GM12878 (cell line): ENCODE measurements around the gene DTD1. TPM values are rescaled to one million over a fixed set of nuclear protein-coding genes. Genes with fewer than 3 reads are reported as not detected.

ENCODE experiments used
- ATAC-seq: fragments of 200-7000 bp; cut with Tn5 transposase; 3 replicates; pipeline ENCODE4 v1.9.1; 2020; ENCODE audit warnings: mild to moderate bottlenecking, moderate library complexity
- BruUV-seq: library from RNA; stranded (reverse); fragments of 400-500 nt; replicated peaks from 2 replicates; lab custom pipeline; 2021; lab: Mats Ljungman, UMichigan
- CTCF ChIA-PET: fragments of 300-600 bp; sonication (Branson Sonifier 250); formaldehyde crosslinking; extraction: SDS; loops from one replicate; lab custom pipeline; 2021; ENCODE audit warnings: inconsistent platforms; lab: Yijun Ruan, JAX
- POLR2A ChIA-PET: fragments of 350-600 bp; formaldehyde crosslinking; extraction: SDS; loops from one replicate; lab custom pipeline; 2021; ENCODE audit warnings: inconsistent platforms; lab: Charles Lee
- RAD21 ChIA-PET: fragments of 300-600 bp; sonication (Branson Sonifier 250); formaldehyde crosslinking; loops from one replicate; lab custom pipeline; 2023; ENCODE audit warnings: antibody characterized with exemption; ENCODE audit not compliant: unreplicated experiment; lab: Charles Lee
- SMC1A ChIA-PET: fragments of 300-600 bp; sonication (Branson Sonifier 250); formaldehyde crosslinking; loops from one replicate; lab custom pipeline; 2023; ENCODE audit not compliant: unreplicated experiment, uncharacterized antibody; lab: Charles Lee
- DNase-seq: peaks from one replicate; pipeline ENCODE4 v3.0.0-alpha.2; 2011; ENCODE audit warnings: low read depth, low spot score
- FAIRE-seq: peaks from 3 replicates; lab custom pipeline; 2011; peaks lifted over from hg19 to GRCh38; lab: Jason Lieb, UNC
- H2AFZ ChIP-seq: 2 replicates; pipeline ENCODE4 v1.6.0; 2011; ENCODE audit warnings: low read depth, low read length, control low read depth; ENCODE audit not compliant: control insufficient read depth
- H3K27ac ChIP-seq: 2 replicates; pipeline ENCODE4 v1.5.1; 2011; ENCODE audit warnings: control low read depth; ENCODE audit not compliant: control insufficient read depth, insufficient read depth
- H3K27me3 ChIP-seq, 2 experiments: replicated peaks in 1 of 2; 2 replicates each; pipeline versions ENCODE4 v1.6.0 to v1.6.1; 2011; ENCODE audit warnings: low read length in 1 of 2; ENCODE audit not compliant: control insufficient read depth in 2 of 2, insufficient read depth in 2 of 2
- H3K36me3 ChIP-seq, 2 experiments: 2 replicates each; pipeline ENCODE4 v1.5.1; 2011; ENCODE audit warnings: low read length in 1 of 2; ENCODE audit not compliant: control insufficient read depth in 2 of 2, insufficient read depth in 2 of 2
- H3K4me1 ChIP-seq: 2 replicates; pipeline ENCODE4 v1.6.1; 2011; ENCODE audit warnings: mild to moderate bottlenecking, low read length, moderate library complexity, mixed read lengths; ENCODE audit not compliant: control insufficient read depth, insufficient read depth
- H3K4me2 ChIP-seq: 2 replicates; pipeline ENCODE4 v1.6.0; 2011; ENCODE audit warnings: control low read depth; ENCODE audit not compliant: control insufficient read depth, insufficient read depth
- H3K4me3 ChIP-seq: fragments of 200-600 bp; sonication (generic); 2 replicates; pipeline ENCODE4 v1.5.1; 2016
- H3K79me2 ChIP-seq: 2 replicates; pipeline ENCODE4 v1.6.0; 2011; ENCODE audit warnings: low read length; ENCODE audit not compliant: control insufficient read depth, insufficient read depth
- H3K9ac ChIP-seq: 2 replicates; pipeline ENCODE4 v1.8.0; 2011; ENCODE audit warnings: low read length, control low read depth, mixed read lengths; ENCODE audit not compliant: control insufficient read depth, insufficient read depth
- H3K9me3 ChIP-seq: replicated peaks from 3 replicates; pipeline ENCODE4 v1.5.1; 2011; ENCODE audit warnings: mild to moderate bottlenecking, low read length; ENCODE audit not compliant: control insufficient read depth, insufficient read depth
- H4K20me1 ChIP-seq: 2 replicates; pipeline ENCODE4 v1.6.0; 2011; ENCODE audit not compliant: control insufficient read depth, insufficient read depth
- BCLAF1 ChIP-seq: fragments of 450-650 bp; IDR thresholded peaks from 2 replicates; pipeline ENCODE4 v1.6.1; 2017; ENCODE audit warnings: antibody characterized with exemption, mild to moderate bottlenecking, moderate library complexity
- EP300 ChIP-seq, 2 experiments: fragments of 150-350 bp in 1 of 2; IDR thresholded peaks; 2 replicates each; pipeline ENCODE4 v1.6.1; 2011 to 2012; ENCODE audit warnings: low read depth in 2 of 2, low read length in 2 of 2, borderline replicate concordance in 1 of 2, improper control_type of control experiment in 1 of 2, inconsistent platforms in 1 of 2; ENCODE audit not compliant: control insufficient read depth in 1 of 2
- PAX5 ChIP-seq: IDR thresholded peaks from 2 replicates; pipeline ENCODE4 v1.6.1; 2011; ENCODE audit warnings: low read depth, low read length, borderline replicate concordance
- PAX8 ChIP-seq: fragments of 450-650 bp; IDR thresholded peaks from 2 replicates; pipeline ENCODE4 v1.6.1; 2017; ENCODE audit warnings: mild to moderate bottlenecking, moderate library complexity
- PML ChIP-seq: IDR thresholded peaks from 2 replicates; pipeline ENCODE4 v1.6.1; 2012; ENCODE audit warnings: low read length, inconsistent platforms
- YY1 ChIP-seq: IDR thresholded peaks from 2 replicates; pipeline ENCODE4 v1.6.1; 2011; ENCODE audit warnings: low read depth, mild to moderate bottlenecking, low read length
- ZBTB40 ChIP-seq: fragments of 450-650 bp; IDR thresholded peaks from 2 replicates; pipeline ENCODE4 v1.6.1; 2016; ENCODE audit warnings: mild to moderate bottlenecking, moderate library complexity, borderline replicate concordance
- ZNF274 ChIP-seq: IDR thresholded peaks from one replicate; pipeline ENCODE4 v1.8.0; 2011; ENCODE audit not compliant: insufficient read length, insufficient read depth
- WGBS: methylation state at CpG from one replicate; pipeline ENCODE4 v1.1.6; 2016; ENCODE audit warnings: low lambda C conversion rate; ENCODE audit not compliant: insufficient replicate concordance, insufficient coverage; ENCODE audit errors: missing lambda C conversion rate; 5-methylcytosine and 5-hydroxymethylcytosine counted together
- in situ Hi-C: fragments of 300-500 bp; cut with MboI; formaldehyde crosslinking; loops from 9 replicates; pipeline ENCODE4 v1.14.3; 2018; ENCODE audit warnings: mixed read lengths
- intact Hi-C: fragments of 100-400 bp; cut with micrococcal nuclease; formaldehyde crosslinking; loops from one replicate; pipeline ENCODE4 v1.14.2; 2022; ENCODE audit not compliant: unreplicated experiment
- polyA plus RNA-seq, 11 experiments: library from polyadenylated mRNA; depleted of rRNA in 4 of 11; unstranded in 6 of 11; stranded (reverse) in 5 of 11; fragments of >200 nt; fragmentation: Nextera tagmentation in 4 of 11; fragmentation: Illumina TruSeq in 1 of 11; extraction: Ambion mirVana in 4 of 11; extraction: Trizol in 1 of 11; gene quantifications; 1 replicate in 1 of 11; 2 replicates in 10 of 11; pipeline versions ENCODE4 v1.2.1 to v1.2.3, GENCODE V29; 2011 to 2016; ENCODE audit warnings: inconsistent platforms in 2 of 11, missing spikeins in 2 of 11, low read depth in 1 of 11
- total RNA-seq, 4 experiments: library from RNA; depleted of rRNA in 3 of 4; stranded (reverse); fragments of >200 nt in 3 of 4; fragmentation: Illumina TruSeq in 1 of 4; extraction: Trizol in 1 of 4; gene quantifications; 2 replicates each; pipeline versions ENCODE4 v1.2.1 to v1.2.3, GENCODE V29; 2013 to 2021
- TF ChIP-seq, protein P1 (sequence below): IDR thresholded peaks from 2 replicates; pipeline ENCODE4 v1.6.1; 2012; ENCODE audit warnings: low read depth, low read length, improper control_type of control experiment
- TF ChIP-seq, protein P2 (sequence below): fragments of 450-650 bp; IDR thresholded peaks from 2 replicates; pipeline ENCODE4 v1.6.1; 2017; ENCODE audit warnings: mild to moderate bottlenecking, low read depth, inconsistent platforms; ENCODE audit not compliant: poor library complexity, severe bottlenecking

The DTD1 gene
- total and polyA plus RNA-seq, 10 of the 15 experiments (the other 5 are each of a cell fraction or from before 2014, with no cell fraction given) = 24.3 to 99.8 (median 63.3) TPM

DNA sequence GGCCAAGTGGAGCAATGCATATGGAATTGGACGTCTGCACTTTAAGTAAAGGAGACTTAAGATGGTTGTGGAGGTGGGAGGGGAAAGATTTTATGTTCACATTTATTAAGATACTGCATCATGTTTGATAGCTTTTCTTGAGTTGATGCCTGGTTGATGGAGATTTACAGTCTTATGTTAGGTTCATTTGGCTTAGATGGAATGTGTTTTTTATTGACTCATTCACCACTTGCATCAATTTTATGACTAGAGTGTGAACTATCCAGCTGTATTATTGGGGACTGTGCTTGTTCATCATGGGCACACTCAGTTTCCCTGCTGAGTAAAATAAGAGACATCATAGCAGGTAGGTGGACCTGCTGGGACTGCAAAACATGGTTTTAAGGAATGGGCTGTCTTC lies 134.5 kb downstream of the DTD1 start:
- ChIA-PET POLR2A (no interaction called here), CTCF (no interaction called here), RAD21 (no interaction called here), SMC1A (no interaction called here)
- intact Hi-C loops = no loop called here
- H3K27ac ChIP-seq = no peak overlapping the region
- no peaks in the 10 kb centered on the region for H3K27me3 ChIP-seq
- H3K4me1 ChIP-seq = peaks cover under 1% of the 10 kb centered on the region; the same call in 1 of the 2 replicates
- FAIRE-seq = no peak
- in situ Hi-C loops = no loop called here
- BruUV-seq = no TSS peak
- WGBS = 95% methylated on average over 1 of the region's 1 CpG
- H3K36me3 ChIP-seq = no peaks in the 10 kb centered on the region
- H2AFZ ChIP-seq = no peak overlapping the region
- no peaks in the 10 kb centered on the region for H3K79me2 ChIP-seq
- no peaks in the 10 kb centered on the region for H3K9me3 ChIP-seq
- no peak overlapping the region for H3K9ac ChIP-seq
- H3K4me2 ChIP-seq = no peak overlapping the region
- no peaks in the 10 kb centered on the region for H4K20me1 ChIP-seq
- DNase-seq = no peak
- no peak for ATAC-seq
- H3K4me3 ChIP-seq = no peak overlapping the region
- no peak for TF ChIP-seq ZBTB40
- no peak for TF ChIP-seq PML
- no peak for TF ChIP-seq PAX8
- TF ChIP-seq, protein P1, sequence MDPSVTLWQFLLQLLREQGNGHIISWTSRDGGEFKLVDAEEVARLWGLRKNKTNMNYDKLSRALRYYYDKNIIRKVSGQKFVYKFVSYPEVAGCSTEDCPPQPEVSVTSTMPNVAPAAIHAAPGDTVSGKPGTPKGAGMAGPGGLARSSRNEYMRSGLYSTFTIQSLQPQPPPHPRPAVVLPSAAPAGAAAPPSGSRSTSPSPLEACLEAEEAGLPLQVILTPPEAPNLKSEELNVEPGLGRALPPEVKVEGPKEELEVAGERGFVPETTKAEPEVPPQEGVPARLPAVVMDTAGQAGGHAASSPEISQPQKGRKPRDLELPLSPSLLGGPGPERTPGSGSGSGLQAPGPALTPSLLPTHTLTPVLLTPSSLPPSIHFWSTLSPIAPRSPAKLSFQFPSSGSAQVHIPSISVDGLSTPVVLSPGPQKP = no peak
- TF ChIP-seq PAX5 = no peak
- TF ChIP-seq, protein P2, sequence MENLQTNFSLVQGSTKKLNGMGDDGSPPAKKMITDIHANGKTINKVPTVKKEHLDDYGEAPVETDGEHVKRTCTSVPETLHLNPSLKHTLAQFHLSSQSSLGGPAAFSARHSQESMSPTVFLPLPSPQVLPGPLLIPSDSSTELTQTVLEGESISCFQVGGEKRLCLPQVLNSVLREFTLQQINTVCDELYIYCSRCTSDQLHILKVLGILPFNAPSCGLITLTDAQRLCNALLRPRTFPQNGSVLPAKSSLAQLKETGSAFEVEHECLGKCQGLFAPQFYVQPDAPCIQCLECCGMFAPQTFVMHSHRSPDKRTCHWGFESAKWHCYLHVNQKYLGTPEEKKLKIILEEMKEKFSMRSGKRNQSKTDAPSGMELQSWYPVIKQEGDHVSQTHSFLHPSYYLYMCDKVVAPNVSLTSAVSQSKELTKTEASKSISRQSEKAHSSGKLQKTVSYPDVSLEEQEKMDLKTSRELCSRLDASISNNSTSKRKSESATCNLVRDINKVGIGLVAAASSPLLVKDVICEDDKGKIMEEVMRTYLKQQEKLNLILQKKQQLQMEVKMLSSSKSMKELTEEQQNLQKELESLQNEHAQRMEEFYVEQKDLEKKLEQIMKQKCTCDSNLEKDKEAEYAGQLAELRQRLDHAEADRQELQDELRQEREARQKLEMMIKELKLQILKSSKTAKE = no peak
- no peak for TF ChIP-seq ZNF274
- TF ChIP-seq YY1 = no peak
- TF ChIP-seq EP300 (IDR thresholded peaks at IDR 0.05; ENCODE audit: borderline replicate concordance in 1 of 2, control insufficient read depth in 1 of 2, low read depth in 2 of 2, low read length in 2 of 2) = no peak
- no peak for TF ChIP-seq BCLAF1
